ENCODE data around the gene EDA.

The EDA gene

GRCh38 chrX:69615779-69616456 lies at the start of gene EDA:
Gene EDA (plus strand): TSS chrX:69616113.
- DNase-seq (ENCODE audit: low spot score), result peak; percentile 1

DNA sequence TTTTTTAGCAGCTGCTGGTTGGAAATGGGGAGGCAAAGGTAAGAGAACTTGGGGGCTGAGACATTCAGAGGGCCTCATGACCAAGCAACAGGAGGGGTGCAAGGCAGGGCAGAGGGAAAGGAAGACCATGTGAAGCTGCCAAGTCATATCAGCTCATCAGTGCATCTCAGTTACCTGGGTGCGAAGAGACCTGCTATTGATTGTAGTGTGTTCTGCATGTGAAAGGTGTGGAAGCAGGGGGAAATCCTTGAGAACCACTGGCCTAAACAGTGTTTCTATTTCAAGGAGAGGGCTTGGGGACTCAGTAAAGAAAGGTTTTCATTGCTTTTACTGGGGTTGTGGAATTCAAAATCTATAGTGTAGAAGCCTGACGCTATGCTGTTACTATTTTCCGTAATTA lies 47.1 kb upstream of the EDA start:
- DNase-seq (ENCODE audit: low spot score), result no peak

GRCh38 chrX:69597399-69597798 lies 18.5 kb upstream of the EDA start:
- DNase-seq (ENCODE audit: low spot score), result no peak

GRCh38 chrX:69600182-69600581 lies 15.7 kb upstream of the EDA start:
- DNase-seq (ENCODE audit: low spot score), result no peak

GRCh38 chrX:69603566-69604194 lies 12.2 kb upstream of the EDA start:
- DNase-seq (ENCODE audit: low spot score), result no peak

DNA sequence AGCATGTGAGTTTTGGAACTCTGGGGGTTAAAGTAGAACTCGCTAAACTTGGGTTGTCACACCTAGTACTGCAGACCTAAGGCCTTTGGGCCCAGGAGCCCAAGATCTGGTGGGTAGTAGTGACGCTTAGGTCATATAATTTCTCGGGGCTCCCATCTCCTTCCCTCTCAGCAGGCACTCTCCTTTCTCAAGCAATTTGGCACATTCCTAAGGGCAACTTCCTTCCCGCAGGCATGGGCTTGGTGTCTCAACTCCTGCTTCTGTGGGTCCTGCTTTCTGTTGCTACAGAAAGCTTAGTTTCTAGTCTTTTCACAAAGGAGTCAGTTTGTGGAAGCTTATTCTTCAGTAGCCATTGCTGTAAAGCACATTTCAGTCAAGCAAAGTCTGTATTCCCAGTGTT lies 10.4 kb upstream of the EDA start:
- DNase-seq (ENCODE audit: low spot score), result no peak

DNA sequence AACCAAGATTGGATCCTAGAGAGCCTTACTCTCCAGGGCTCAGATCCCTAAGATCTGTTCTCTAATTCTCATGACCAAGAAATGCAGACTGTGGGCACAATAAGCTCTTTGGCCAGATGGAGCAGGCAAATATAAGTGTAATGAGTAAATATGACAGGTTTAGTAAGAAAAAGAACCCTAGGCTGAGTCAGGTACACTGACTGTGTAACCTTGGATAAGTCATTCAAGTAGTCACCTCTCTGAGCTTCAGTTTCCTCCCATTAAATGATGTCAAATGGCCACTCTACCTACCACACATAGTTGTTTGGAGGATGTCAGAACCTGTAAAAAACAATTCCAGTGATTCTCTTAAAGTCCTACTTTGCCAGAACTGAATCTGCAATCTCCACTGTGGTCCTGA lies 8.3 kb upstream of the EDA start:
- DNase-seq (ENCODE audit: low spot score), result no peak

DNA sequence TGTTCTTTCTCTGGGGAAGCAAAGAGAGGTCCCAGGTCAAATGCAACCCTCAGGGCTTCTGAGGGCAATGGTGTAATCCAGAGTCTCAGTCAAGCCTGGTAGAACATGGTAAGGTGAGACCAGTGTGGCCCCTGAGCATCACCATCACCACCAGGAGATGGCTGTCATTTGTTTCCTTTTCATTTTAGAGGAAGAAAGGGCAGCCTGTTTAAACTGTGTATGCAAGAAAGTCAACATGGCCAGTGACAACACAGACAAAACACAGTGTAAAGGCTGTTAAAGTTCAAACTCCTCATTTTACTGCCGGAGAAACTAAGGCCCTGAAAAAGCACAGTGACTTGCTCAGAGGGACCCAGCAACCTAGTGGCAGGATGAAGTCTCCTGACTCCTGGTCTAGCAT lies 2.0 kb upstream of the EDA start:
- DNase-seq (ENCODE audit: low spot score), result no peak

GRCh38 chrX:69614886-69615285 lies 1.0 kb upstream of the EDA start:
- DNase-seq (ENCODE audit: low spot score), result no peak

DNA sequence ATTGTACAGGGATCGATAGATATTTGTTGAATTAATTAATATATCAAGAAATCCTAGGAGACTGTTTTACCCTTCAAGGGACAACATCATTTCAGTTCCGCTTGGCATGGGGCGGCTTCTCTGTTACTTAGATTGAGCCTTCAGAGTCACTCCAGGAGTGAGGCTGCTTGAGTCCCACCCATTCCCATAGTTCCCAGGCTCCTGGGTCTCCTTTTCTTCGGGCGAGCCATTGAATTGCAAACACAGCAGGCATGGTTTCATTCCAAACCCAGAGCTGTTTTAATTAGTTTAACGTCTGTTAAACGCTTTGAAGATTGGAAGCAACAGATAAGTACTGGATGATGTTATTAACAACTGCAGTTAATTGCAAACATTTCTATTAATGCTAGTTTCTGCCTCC lies 571 bp upstream of the EDA start:
- no peak for DNase-seq (ENCODE audit: low spot score)

GRCh38 chrX:69616457-69617203 lies 717 bp downstream of the EDA start:
- DNase-seq (ENCODE audit: low spot score), result no peak

GRCh38 chrX:69618803-69619202 lies 2.9 kb downstream of the EDA start:
- no peak for DNase-seq (ENCODE audit: low spot score)

GRCh38 chrX:69626129-69626528 lies 10.2 kb downstream of the EDA start:
- DNase-seq (ENCODE audit: low spot score), result no peak

DNA sequence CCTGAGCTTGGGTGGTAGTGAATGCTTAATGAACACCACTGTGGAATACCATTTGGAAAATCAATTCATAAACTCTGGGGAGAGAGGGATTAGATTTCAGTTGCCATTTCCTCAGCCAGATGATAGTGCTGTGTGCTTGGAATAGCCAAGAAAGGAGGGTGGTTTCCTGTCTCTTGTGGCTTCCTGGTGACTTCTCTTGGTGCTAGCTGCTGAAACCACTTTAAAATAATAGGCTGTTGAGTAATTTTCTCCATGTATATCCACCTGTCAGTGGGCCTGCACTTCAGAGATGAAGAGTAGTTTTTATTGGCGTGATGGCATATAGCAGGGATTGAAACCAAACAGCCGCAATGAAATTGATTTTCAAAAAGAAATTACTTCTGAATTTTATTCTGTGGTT lies 11.8 kb downstream of the EDA start:
- DNase-seq (ENCODE audit: low spot score), result no peak

DNA sequence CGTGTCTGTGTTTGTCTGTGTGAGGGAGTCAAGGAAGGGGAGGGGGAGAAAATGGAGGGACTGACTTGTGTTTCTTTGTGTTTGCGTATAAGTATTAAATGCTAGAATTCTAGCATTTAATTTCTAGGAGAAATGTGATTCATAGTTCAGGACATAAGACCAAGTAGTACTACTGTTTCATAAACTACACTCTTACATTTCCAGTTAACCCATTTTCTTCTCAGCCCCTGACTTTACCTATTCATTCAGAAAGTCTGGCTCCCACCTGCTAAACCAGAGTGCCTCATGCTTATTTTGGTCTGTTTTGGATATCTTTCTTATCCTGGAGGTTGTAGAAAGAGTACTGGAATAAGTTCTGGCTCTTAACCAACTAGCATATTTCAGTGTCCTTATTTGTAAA lies 14.2 kb downstream of the EDA start:
- no peak for DNase-seq (ENCODE audit: low spot score)

GRCh38 chrX:69664693-69665092 lies 48.8 kb downstream of the EDA start:
- DNase-seq (ENCODE audit: low spot score), result no peak

- no peak for DNase-seq (ENCODE audit: low spot score)
Observed at GRCh38 chrX:69670001-69670555, 54.2 kb downstream of the EDA start.

- DNase-seq (ENCODE audit: low spot score), result no peak
Observed at GRCh38 chrX:69674891-69675290, 59.0 kb downstream of the EDA start.

GRCh38 chrX:69705818-69706217 lies 89.9 kb downstream of the EDA start:
- DNase-seq (ENCODE audit: low spot score), result no peak

DNA sequence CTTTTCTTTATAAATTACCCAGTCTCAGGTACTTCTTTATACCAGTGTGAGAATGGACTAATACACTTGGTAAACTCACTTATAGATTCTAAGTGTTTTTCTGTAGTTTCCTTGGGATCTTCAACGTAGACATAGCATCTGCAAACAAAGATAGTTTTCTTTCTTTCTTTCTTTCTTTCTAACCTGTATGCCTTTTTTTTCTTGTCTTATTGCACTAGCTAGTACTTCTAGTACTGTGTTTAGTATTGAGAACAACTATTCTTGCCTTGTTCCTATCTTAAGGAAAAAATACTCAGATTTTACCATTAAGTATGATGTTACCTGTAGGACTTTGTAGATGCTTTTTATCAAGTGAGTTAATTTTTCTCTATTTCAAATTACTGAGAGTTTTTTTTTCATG lies 102.2 kb downstream of the EDA start:
- no peak for DNase-seq (ENCODE audit: low spot score)

GRCh38 chrX:69724307-69724706 lies 108.4 kb downstream of the EDA start:
- DNase-seq (ENCODE audit: low spot score), result no peak

- DNase-seq (ENCODE audit: low spot score), result no peak
Observed at GRCh38 chrX:69740317-69740716, 124.4 kb downstream of the EDA start.

GRCh38 chrX:69741721-69742120 lies 125.8 kb downstream of the EDA start:
- no peak for DNase-seq (ENCODE audit: low spot score)
